IMR-90 (cell line): ENCODE data around the gene SLC22A4. TPM values are rescaled to one million over a fixed set of nuclear protein-coding genes. Genes with fewer than 3 reads are reported as not detected.

Experiments used
- ATAC-seq: fragments of 200-7000 bp; cut with Tn5 transposase; 2 replicates; pipeline ENCODE4 v1.9.1; 2020; ENCODE audit warnings: low read depth, mild to moderate bottlenecking, moderate library complexity
- BruUV-seq: library from RNA; stranded (reverse); fragments of 400-500 nt; replicated peaks from 2 replicates; lab custom pipeline; 2021; lab: Mats Ljungman, UMichigan
- CTCF ChIA-PET: fragments of 300-600 bp; formaldehyde crosslinking; extraction: SDS; loops from one replicate; lab custom pipeline; 2021; ENCODE audit warnings: antibody characterized with exemption; lab: Yijun Ruan, JAX
- POLR2A ChIA-PET: fragments of 300-600 bp; sonication (Branson Sonifier 250); formaldehyde crosslinking; loops from one replicate; lab custom pipeline; 2022; ENCODE audit warnings: antibody characterized with exemption; ENCODE audit not compliant: unreplicated experiment; lab: Charles Lee
- DNase-seq: peaks from one replicate; pipeline ENCODE4 v3.0.0; 2013
- H2AFZ ChIP-seq: replicated peaks from 2 replicates; pipeline ENCODE3; 2013; ENCODE audit warnings: low read length, mild to moderate bottlenecking; ENCODE audit not compliant: poor library complexity
- H2AK5ac ChIP-seq: 2 replicates; pipeline ENCODE4 v1.6.1; 2013; ENCODE audit warnings: low read depth, low read length, inconsistent platforms
- H2AK9ac ChIP-seq: replicated peaks from 2 replicates; pipeline ENCODE3; 2013; ENCODE audit warnings: mild to moderate bottlenecking, low read depth, low read length, moderate library complexity; ENCODE audit not compliant: poor library complexity
- H2BK120ac ChIP-seq: 2 replicates; pipeline ENCODE4 v1.6.1; 2013; ENCODE audit warnings: low read depth, low read length, inconsistent platforms
- H2BK15ac ChIP-seq: 3 replicates; pipeline ENCODE4 v1.6.1; 2013; ENCODE audit warnings: low read depth, low read length, inconsistent platforms
- H2BK20ac ChIP-seq: 2 replicates; pipeline ENCODE4 v1.6.1; 2013; ENCODE audit warnings: low read depth, mild to moderate bottlenecking, inconsistent platforms, low read length, moderate library complexity
- H2BK5ac ChIP-seq: 2 replicates; pipeline ENCODE4 v1.6.1; 2013; ENCODE audit warnings: mild to moderate bottlenecking, low read depth, low read length, inconsistent platforms; ENCODE audit not compliant: poor library complexity, severe bottlenecking
- H3K14ac ChIP-seq: replicated peaks from 2 replicates; pipeline ENCODE4 v1.6.1; 2013; ENCODE audit warnings: low read depth, low read length, inconsistent platforms
- H3K18ac ChIP-seq: 2 replicates; pipeline ENCODE4 v1.6.1; 2013; ENCODE audit warnings: low read depth, low read length, control low read depth
- H3K23ac ChIP-seq: 2 replicates; pipeline ENCODE4 v1.6.1; 2013; ENCODE audit warnings: low read depth, low read length, inconsistent platforms
- H3K27ac ChIP-seq: 2 replicates; pipeline ENCODE4 v1.5.1; 2013; ENCODE audit warnings: mild to moderate bottlenecking, control low read depth, low read length; ENCODE audit not compliant: insufficient read depth
- H3K27me3 ChIP-seq: 2 replicates; pipeline ENCODE4 v1.6.1; 2013; ENCODE audit warnings: low read length; ENCODE audit not compliant: control insufficient read depth, insufficient read depth
- H3K36me3 ChIP-seq: 2 replicates; pipeline ENCODE4 v1.6.1; 2013; ENCODE audit warnings: low read length, mixed read lengths; ENCODE audit not compliant: control insufficient read depth, insufficient read depth
- H3K4ac ChIP-seq: 2 replicates; pipeline ENCODE4 v1.6.1; 2013; ENCODE audit warnings: low read depth, low read length, inconsistent platforms
- H3K4me1 ChIP-seq: 2 replicates; pipeline ENCODE4 v1.6.1; 2013; ENCODE audit warnings: low read length, mixed read lengths; ENCODE audit not compliant: control insufficient read depth, insufficient read depth
- H3K4me2 ChIP-seq: 2 replicates; pipeline ENCODE4 v1.6.1; 2013; ENCODE audit warnings: low read depth, mild to moderate bottlenecking, control low read depth, low read length, moderate library complexity
- H3K4me3 ChIP-seq: 2 replicates; pipeline ENCODE4 v1.5.1; 2013; ENCODE audit warnings: low read depth, mild to moderate bottlenecking, control low read depth, low read length, moderate library complexity; ENCODE audit not compliant: insufficient read depth
- H3K56ac ChIP-seq: 2 replicates; pipeline ENCODE4 v1.6.1; 2013; ENCODE audit warnings: low read length, inconsistent platforms; ENCODE audit not compliant: insufficient read depth; ENCODE audit errors: extremely low read depth
- H3K79me1 ChIP-seq, 2 experiments: 2 replicates each; pipeline ENCODE4 v1.6.1; 2013; ENCODE audit warnings: low read length in 2 of 2, inconsistent platforms in 1 of 2, low read depth in 1 of 2
- H3K9ac ChIP-seq: 2 replicates; pipeline ENCODE4 v1.6.1; 2013; ENCODE audit warnings: low read depth, low read length, control low read depth
- H3K9me1 ChIP-seq: 2 replicates; pipeline ENCODE4 v1.6.1; 2013; ENCODE audit warnings: low read length, inconsistent platforms; ENCODE audit not compliant: insufficient read depth
- H3K9me3 ChIP-seq: 2 replicates; pipeline ENCODE4 v1.6.1; 2013; ENCODE audit warnings: low read length; ENCODE audit not compliant: control insufficient read depth, insufficient read depth
- H4K20me1 ChIP-seq: 2 replicates; pipeline ENCODE4 v1.6.1; 2013; ENCODE audit warnings: low read length, inconsistent platforms; ENCODE audit not compliant: insufficient read depth
- H4K5ac ChIP-seq: 2 replicates; pipeline ENCODE4 v1.6.1; 2013; ENCODE audit warnings: mild to moderate bottlenecking, low read depth, low read length, control low read depth
- H4K8ac ChIP-seq, 2 experiments: 2 replicates each; pipeline ENCODE4 v1.6.1; 2013; ENCODE audit warnings: low read depth in 2 of 2, low read length in 2 of 2, control low read depth in 1 of 2, inconsistent platforms in 1 of 2
- H4K91ac ChIP-seq: 2 replicates; pipeline ENCODE4 v1.6.1; 2013; ENCODE audit warnings: low read depth, low read length, inconsistent platforms; ENCODE audit not compliant: insufficient read depth
- BHLHE40 ChIP-seq: fragments of 150-350 bp; IDR thresholded peaks from 2 replicates; pipeline ENCODE4 v1.6.1; 2016; ENCODE audit warnings: mild to moderate bottlenecking, low read depth, low read length
- CEBPB ChIP-seq: IDR thresholded peaks from 2 replicates; pipeline ENCODE4 v1.6.1; 2012; ENCODE audit warnings: low read depth, low read length, improper control_type of control experiment
- FOS ChIP-seq: fragments of 150-350 bp; IDR thresholded peaks from 2 replicates; pipeline ENCODE4 v1.6.1; 2016; ENCODE audit warnings: low read depth, low read length
- POLR2A ChIP-seq: IDR thresholded peaks from 2 replicates; pipeline ENCODE4 v1.6.1; 2012; ENCODE audit warnings: mild to moderate bottlenecking, low read depth, low read length
- RCOR1 ChIP-seq: IDR thresholded peaks from 2 replicates; pipeline ENCODE4 v1.6.1; 2012; ENCODE audit warnings: mild to moderate bottlenecking, low read length, improper control_type of control experiment; ENCODE audit not compliant: insufficient replicate concordance
- RFX5 ChIP-seq: IDR thresholded peaks from 2 replicates; pipeline ENCODE4 v1.8.0; 2012; ENCODE audit warnings: low read depth, mild to moderate bottlenecking, low read length, moderate library complexity
- WGBS, 2 experiments: methylation state at CpG; one replicate each; pipeline versions ENCODE4 v1.1.5 to v1.1.7; 2013; ENCODE audit warnings: missing lambda C conversion rate in 2 of 2; ENCODE audit not compliant: insufficient read length in 1 of 2; ENCODE audit errors: extremely low coverage in 2 of 2; 5-methylcytosine and 5-hydroxymethylcytosine counted together
- dilution Hi-C: fragments of 300-500 bp; cut with HindIII; formaldehyde crosslinking; loops from one replicate; pipeline ENCODE4 v1.14.3; 2018; ENCODE audit warnings: low sequenced_read_pairs; ENCODE audit not compliant: unreplicated experiment
- in situ Hi-C: fragments of 300-500 bp; cut with MboI; formaldehyde crosslinking; loops from 3 replicates; pipeline ENCODE4 v1.14.3; 2019; ENCODE audit warnings: low sequenced_read_pairs, inconsistent platforms, mixed read lengths
- intact Hi-C: fragments of 100-400 bp; cut with micrococcal nuclease; formaldehyde crosslinking; loops from 2 replicates; pipeline ENCODE4 v1.10.0; 2022
- polyA plus RNA-seq, 3 experiments: library from polyadenylated mRNA; depleted of rRNA; stranded (reverse); fragments of >200 nt; gene quantifications; 2 replicates each; pipeline ENCODE4 v1.2.3, GENCODE V29; 2012; ENCODE audit warnings: low replicate concordance in 1 of 3
- total RNA-seq: library from RNA; depleted of rRNA; stranded (reverse); fragments of >200 nt; gene quantifications from 2 replicates; pipeline ENCODE4 v1.2.3, GENCODE V29; 2012

The SLC22A4 gene
- total and polyA plus RNA-seq, 2 of the 4 experiments (the other 2 are of a cell fraction) = 2.6 to 3.2 TPM

DNA sequence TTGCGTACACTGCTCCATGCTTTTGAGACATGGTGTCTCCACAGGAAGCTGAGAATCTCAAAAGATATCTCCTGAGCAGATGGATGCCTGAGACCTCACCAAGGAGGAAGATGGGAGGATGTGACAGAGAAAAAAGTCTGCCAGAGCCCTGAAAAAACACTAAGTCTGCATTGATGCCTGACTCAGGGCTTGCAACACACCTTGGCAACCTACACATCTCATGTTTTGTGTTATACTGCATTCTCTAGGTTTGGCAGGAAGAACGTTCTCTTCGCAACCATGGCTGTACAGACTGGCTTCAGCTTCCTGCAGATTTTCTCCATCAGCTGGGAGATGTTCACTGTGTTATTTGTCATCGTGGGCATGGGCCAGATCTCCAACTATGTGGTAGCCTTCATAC lies 19.2 kb downstream of the SLC22A4 start:
- H2AK5ac ChIP-seq = no peak overlapping the region
- no peaks in the 10 kb centered on the region for H4K20me1 ChIP-seq
- no peak overlapping the region for H2AFZ ChIP-seq
- H3K9me1 ChIP-seq = peaks cover 5% of the 10 kb centered on the region
- H3K14ac ChIP-seq = no peak overlapping the region
- CTCF ChIA-PET = no interaction called here
- dilution Hi-C loops (no loop called here), in situ Hi-C loops (no loop called here), intact Hi-C loops (no loop called here)
- no CpG with 5 or more reads among the region's 4 CpGs for WGBS, 2 experiments
- TF ChIP-seq FOS (no peak), POLR2A (no peak), BHLHE40 (no peak), RCOR1 (no peak), RFX5 (no peak), CEBPB (peak; percentile 69)
- H2BK5ac ChIP-seq = no peak overlapping the region
- H4K5ac ChIP-seq = no peak overlapping the region
- no peak overlapping the region for H2BK15ac ChIP-seq
- no peak overlapping the region for H3K18ac ChIP-seq
- no peak overlapping the region for H2AK9ac ChIP-seq
- H3K27ac ChIP-seq = no peak overlapping the region
- no peak overlapping the region for H3K56ac ChIP-seq
- no peak overlapping the region for H4K8ac ChIP-seq
- peaks cover 3 to 4% of the 10 kb centered on the region in 2 experiments; a peak in 1 of 4 replicates for H3K79me1 ChIP-seq
- POLR2A ChIA-PET = no interaction called here
- no peaks in the 10 kb centered on the region for H3K27me3 ChIP-seq
- H2BK120ac ChIP-seq = no peak overlapping the region
- H2BK20ac ChIP-seq = no peak overlapping the region
- peaks cover under 1% of the 10 kb centered on the region; the same call in 1 of the 2 replicates for H3K4me1 ChIP-seq
- ATAC-seq (no peak), DNase-seq (peak; percentile 61)
- no peak overlapping the region for H3K9ac ChIP-seq
- no TSS peak for BruUV-seq
- H3K4me3 ChIP-seq = no peak overlapping the region
- no peak overlapping the region for H3K4me2 ChIP-seq
- no peak overlapping the region for H4K91ac ChIP-seq
- H3K23ac ChIP-seq = no peak overlapping the region
- H3K9me3 ChIP-seq = no peaks in the 10 kb centered on the region
- peaks cover 8% of the 10 kb centered on the region for H3K36me3 ChIP-seq
- no peak overlapping the region for H3K4ac ChIP-seq
